GM13976 (cell line): ENCODE measurements around the gene CD72.
"Not testable (repeated sequence)": the region's sequence is repeated elsewhere in the genome, so short reads cannot be mapped to it uniquely, and the experiment has no call there.

Source experiments
- DNase-seq: peaks from one replicate; pipeline ENCODE4 v3.0.0; 2012; ENCODE audit warnings: low spot score
- in situ Hi-C: fragments of 300-500 bp; cut with MboI; formaldehyde crosslinking; loops from one replicate; pipeline ENCODE4 v1.12.0; 2022; ENCODE audit warnings: low sequenced_read_pairs, mixed read lengths, inconsistent platforms; ENCODE audit not compliant: unreplicated experiment
- TF ChIP-seq, protein P1 (sequence below): IDR thresholded peaks from 2 replicates; pipeline ENCODE4 v1.5.1; 2012; ENCODE audit warnings: borderline replicate concordance, mild to moderate bottlenecking; ENCODE audit not compliant: insufficient read depth; ENCODE audit errors: extremely low read depth, missing control alignments, control extremely low read depth

Gene CD72

DNA sequence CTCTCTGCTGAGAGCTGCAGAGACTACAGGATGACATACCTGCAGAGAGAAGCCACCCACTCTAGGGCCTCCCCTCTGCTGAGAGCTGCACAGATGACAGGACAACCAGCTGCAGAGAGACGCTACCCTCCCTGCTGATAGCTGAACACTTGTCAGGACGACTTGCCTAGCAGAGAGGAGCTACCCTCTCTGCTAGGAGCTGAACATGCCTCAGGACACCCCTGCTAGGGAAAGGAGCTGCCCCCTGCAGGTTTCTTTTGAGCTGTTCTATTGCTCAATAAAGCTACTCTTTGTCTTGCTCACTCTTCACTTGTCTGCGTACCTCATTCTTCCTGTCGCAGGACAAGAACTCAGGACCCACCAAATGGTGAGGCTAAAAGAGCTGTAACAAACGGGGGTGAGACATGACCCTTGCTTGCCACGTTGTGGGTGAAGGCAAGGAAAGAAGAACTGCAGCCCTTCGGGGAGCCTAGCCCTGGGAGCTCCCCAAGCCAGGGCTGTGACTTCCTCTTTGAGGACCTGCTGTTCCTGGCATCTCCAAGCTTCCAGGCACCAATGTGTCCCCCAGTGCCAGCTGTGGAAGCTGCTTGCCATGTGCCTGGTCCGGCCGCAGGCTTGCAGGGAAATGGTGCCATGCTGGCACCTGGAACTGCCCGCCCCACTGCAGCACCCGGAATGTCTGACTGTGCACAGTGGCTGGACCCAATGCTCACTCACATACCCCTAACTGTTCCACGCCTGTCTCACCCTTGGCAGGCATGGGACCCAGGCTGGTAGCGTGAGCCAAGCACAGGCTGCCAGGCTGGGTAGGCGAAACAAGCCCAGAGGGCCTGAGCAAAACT, 18.2 kb downstream of the CD72 start:
- DNase-seq, result no peak
- in situ Hi-C loops, result no loop called here

DNA sequence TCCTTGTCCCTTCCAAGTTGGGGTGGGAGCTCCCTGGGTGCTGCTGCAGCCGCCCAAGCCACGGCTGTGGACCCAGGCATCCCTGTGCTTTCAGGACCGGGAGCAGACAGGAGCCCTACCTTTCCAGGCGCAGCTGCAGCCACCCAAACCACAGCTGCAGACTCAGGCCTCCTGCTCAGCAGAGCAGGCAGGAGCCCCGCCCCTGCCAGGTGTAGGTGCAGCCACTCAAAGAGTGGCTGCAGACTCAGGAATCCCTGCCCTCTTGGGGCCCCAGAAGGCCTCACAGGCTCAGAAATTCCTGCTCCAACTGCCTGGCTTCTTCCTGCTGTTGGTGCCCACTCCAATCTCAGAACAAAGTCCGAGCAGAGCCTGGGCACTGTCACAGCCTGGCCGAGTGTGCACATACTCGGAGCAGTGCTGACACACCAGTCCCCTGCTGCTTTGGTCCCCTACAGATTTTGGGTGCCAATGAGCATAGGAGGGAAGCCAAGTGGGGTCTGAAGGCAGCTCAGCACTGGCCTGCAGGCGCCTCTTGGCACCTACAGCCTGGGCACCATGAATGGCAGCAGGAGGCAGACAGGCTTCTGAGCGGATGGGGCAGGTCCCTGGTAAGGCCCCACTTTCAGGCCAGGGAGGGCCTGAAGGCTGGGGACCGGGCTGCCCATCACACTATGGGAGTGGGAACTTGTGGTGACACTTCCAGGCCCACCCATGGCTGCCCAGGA, 19.2 kb downstream of the CD72 start:
- no peak for DNase-seq
- in situ Hi-C loops, result no loop called here
- TF ChIP-seq, protein P1, sequence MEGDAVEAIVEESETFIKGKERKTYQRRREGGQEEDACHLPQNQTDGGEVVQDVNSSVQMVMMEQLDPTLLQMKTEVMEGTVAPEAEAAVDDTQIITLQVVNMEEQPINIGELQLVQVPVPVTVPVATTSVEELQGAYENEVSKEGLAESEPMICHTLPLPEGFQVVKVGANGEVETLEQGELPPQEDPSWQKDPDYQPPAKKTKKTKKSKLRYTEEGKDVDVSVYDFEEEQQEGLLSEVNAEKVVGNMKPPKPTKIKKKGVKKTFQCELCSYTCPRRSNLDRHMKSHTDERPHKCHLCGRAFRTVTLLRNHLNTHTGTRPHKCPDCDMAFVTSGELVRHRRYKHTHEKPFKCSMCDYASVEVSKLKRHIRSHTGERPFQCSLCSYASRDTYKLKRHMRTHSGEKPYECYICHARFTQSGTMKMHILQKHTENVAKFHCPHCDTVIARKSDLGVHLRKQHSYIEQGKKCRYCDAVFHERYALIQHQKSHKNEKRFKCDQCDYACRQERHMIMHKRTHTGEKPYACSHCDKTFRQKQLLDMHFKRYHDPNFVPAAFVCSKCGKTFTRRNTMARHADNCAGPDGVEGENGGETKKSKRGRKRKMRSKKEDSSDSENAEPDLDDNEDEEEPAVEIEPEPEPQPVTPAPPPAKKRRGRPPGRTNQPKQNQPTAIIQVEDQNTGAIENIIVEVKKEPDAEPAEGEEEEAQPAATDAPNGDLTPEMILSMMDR, result no peak

More for the DNA sequence above, 18.2 kb downstream of the CD72 start:
- TF ChIP-seq, protein P1, result no peak

DNA sequence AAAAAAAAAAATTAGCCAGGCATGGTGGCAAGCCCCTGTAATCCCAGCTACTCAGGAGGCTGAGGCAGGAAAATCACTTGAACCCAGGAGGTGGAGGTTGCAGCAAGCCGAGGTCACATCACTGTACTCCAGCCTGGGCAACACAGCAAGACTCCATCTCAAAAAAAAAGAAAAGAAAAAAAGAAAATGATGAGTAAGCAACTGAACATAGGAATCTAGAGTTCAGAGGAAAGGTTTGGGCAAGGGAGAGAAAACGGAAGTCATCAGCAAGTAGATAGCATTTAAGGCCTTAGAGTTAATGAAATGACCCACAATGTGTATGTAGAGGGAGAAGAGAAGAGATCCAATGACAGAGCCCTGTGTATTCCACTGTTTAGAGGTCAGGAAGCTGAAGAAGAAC, 21.3 kb downstream of the CD72 start:
- DNase-seq, in situ Hi-C loops: not testable (repeated sequence)

DNA sequence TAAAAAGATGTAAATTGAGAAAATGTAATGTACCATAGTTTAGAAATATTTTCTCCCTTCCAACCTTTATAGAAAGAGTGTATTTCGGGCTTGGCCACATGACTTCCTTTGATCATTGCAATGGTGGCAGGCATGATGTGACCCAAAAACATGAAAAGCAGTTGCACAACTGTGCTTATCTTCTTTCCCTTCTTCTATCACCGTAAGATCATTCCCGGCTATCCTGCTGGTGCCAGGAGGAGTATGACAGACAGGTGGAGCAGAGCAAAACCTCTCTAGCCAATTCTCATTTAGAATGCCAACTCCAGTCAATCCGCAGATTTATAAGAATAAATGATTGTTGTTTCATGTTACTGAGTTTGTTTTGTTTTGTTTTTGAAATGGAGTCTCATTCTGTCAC, 23.7 kb downstream of the CD72 start:
- DNase-seq, result no peak
- TF ChIP-seq, protein P1, result no peak
- in situ Hi-C loops, result no loop called here

DNA sequence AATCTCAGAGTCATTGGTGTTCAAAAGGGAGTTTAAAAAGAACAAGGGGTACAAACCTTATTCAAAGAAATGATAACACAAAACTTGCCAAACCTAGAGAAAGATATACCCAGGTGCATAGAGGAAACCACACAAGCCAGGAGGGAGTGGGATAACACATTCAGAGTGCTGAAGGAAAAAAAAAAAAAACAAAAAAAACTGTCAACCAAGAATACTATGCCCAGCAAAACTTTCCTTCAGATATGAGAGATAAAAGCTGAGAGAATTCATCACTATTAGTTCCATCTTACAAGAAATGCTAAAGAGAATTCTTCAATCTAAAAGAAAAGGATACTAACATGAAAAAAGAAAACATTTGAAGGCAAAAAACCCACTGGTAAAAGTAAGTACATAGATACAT, 24.6 kb downstream of the CD72 start:
- in situ Hi-C loops, result no loop called here
- no peak for DNase-seq
- TF ChIP-seq, protein P1, result no peak

DNA sequence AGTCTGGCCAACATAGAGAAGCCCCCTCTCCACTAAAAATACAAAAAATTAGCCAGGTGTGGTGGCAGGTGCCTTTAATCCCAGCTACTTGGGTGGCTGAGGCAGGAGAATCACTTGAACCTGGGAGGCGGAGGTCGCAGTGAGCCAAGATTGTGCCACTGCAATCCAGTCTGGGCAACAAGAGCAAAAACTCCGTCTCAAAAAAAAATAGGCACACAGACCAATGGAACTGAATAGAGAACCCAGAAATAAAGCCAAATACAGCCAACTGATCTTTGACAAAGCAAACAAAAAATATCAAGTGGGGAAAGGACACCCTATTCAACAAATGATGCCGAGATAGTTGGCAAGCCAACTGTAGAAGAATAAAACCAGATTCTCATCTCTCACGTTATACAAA, 29.7 kb downstream of the CD72 start:
- in situ Hi-C loops, DNase-seq: not testable (repeated sequence)

DNA sequence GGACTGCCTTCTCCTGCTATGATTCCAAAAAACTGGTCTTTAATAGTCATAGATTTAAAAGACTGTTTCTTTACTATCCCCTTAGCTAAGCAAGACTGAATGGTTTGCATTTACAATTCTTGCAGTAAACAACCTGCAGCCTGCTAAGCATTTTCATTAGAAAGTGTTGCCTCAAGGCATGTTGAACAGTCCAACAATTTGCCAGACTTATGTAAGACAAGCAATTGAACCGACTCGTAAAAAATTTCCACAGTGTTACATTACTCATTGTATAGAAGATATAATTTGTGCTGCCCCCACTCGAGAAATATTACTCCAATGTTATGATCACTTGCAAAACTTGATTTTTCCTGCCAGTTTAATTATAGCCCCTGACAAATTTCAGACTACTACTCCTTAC, 33.5 kb downstream of the CD72 start:
- in situ Hi-C loops, DNase-seq: not testable (repeated sequence)

DNA sequence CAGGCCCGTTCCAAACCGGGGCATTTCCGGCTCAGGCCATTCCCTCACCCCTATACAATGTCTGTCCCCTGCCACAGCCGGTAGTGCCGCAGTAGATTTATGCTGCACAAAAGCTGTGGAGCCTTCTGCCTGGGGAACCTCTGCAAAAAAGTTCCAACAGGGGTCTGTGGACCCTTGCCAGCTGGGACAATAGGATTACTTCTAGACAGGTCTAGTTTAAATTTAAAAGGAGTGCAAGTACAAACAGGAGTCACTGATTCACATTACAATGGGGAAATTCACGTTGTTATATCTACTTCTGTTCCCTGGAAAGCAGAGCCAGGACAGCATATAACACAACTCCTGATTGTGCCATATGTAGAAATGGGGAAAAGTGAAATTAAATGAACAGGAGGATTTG, 34.7 kb downstream of the CD72 start:
- in situ Hi-C loops, DNase-seq: not testable (repeated sequence)

DNA sequence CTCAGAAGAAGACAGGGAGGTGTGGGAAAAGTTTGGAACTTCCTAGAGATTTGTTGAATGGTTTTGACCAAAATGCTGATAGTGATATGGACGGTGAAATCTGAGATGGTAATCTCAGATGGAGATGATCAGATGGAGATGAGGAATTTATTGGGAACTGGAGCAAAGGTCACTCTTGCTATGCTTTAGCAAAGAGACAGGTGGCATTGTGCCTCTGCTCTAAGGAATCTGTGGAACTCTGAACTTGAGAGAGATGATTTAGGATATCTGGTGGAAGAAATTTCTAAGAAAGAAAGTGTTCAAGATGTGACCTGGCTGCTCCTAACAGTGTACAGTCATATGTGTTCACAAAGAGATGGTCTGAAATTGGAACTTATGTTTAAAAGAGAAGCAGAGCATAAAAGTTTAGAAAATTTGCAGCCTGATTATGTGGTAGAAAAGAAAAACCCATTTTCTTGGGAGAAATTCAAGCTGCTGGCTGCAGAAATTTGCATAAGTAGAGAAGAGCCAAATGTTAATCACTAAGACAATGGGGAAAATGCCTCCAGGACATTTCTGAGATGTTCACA, 38.5 kb downstream of the CD72 start:
- DNase-seq, in situ Hi-C loops: not testable (repeated sequence)
